ENCODE measurements around the gene SLC37A4.
"Not testable (repeated sequence)": the region's sequence is repeated elsewhere in the genome, so short reads cannot be mapped to it uniquely, and the experiment has no call there.

The SLC37A4 gene

DNA sequence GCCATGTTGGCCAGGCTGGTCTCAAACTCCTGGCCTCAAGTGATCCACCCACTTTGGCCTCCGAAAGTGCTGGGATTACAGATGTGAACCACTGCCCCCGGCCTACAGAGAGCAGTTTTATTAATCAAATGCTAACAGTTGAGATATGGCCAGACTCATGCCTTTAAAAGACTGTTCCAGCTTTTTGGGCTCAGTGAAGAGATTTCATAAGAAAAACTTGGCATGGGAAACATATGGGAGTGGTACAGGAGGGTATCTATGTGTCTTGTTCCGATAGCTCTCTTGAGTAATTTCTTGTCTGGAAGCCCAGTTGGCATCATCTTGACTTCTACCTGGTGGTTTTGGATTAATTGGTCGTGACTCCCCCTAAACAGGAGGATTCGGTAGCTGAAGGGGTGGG lies 8.2 kb upstream of the SLC37A4 start:
- Histone ChIP-seq H3K9me2 (replicated peaks; ENCODE audit: insufficient read depth, low read length) (no peaks in the 10 kb centered on the region), H3K9me3 (replicated peaks; ENCODE audit: insufficient read depth, low read length) (no peaks in the 10 kb centered on the region), H3K36me3 (replicated peaks; ENCODE audit: insufficient read depth, low read length) (no peaks in the 10 kb centered on the region), H3K9ac (ENCODE audit: low read length) (no peak overlapping the region), H2AFZ (ENCODE audit: low read length) (no peak overlapping the region), H3K79me2 (ENCODE audit: low read length) (no peaks in the 10 kb centered on the region), H3K4me2 (ENCODE audit: low read depth, low read length) (no peak overlapping the region), H3F3A (ENCODE audit: insufficient read depth, low read length) (peaks cover 16% of the 10 kb centered on the region), H3K4me3 (ENCODE audit: low read length) (no peak overlapping the region), H3K27me3 (replicated peaks; ENCODE audit: insufficient read depth, low read length) (no peaks in the 10 kb centered on the region), H3K27ac (ENCODE audit: low read length) (no peak overlapping the region), H4K20me1 (ENCODE audit: insufficient read depth, low read length) (no peaks in the 10 kb centered on the region), H3K4me1 (ENCODE audit: low read length) (peaks cover 15% of the 10 kb centered on the region)
- TF ChIP-seq EZH2 (optimal IDR thresholded peaks at IDR 0.05; ENCODE audit: low read depth, low read length) (no peak), EZH2phosphoT487 (IDR thresholded peaks at IDR 0.05; ENCODE audit: low read length) (no peak)
- TF ChIP-seq, protein P1, sequence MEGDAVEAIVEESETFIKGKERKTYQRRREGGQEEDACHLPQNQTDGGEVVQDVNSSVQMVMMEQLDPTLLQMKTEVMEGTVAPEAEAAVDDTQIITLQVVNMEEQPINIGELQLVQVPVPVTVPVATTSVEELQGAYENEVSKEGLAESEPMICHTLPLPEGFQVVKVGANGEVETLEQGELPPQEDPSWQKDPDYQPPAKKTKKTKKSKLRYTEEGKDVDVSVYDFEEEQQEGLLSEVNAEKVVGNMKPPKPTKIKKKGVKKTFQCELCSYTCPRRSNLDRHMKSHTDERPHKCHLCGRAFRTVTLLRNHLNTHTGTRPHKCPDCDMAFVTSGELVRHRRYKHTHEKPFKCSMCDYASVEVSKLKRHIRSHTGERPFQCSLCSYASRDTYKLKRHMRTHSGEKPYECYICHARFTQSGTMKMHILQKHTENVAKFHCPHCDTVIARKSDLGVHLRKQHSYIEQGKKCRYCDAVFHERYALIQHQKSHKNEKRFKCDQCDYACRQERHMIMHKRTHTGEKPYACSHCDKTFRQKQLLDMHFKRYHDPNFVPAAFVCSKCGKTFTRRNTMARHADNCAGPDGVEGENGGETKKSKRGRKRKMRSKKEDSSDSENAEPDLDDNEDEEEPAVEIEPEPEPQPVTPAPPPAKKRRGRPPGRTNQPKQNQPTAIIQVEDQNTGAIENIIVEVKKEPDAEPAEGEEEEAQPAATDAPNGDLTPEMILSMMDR (IDR thresholded peaks at IDR 0.05; ENCODE audit: low read length): no peak
- DNase-seq: no peak

DNA sequence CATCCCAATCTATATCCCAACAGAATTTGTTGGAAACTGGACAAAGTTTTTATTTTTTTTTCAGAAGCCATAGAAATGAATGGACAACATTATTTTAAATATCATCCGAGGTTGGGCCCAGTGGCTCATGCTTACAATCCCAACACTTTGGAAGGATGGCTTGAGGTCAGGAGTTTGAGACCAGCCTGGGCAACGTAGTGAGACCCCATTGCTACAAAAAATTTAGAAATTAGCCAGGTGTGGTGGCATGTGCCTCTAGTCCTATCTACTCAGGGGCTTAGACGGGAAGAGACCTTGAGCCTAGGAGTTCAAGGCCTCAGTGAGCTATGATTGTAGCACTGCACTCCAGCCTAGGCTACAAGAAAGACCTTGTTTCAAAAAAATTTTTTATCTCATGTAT lies 4.1 kb upstream of the SLC37A4 start:
- H3K36me3 ChIP-seq (replicated peaks; ENCODE audit: insufficient read depth, low read length): no peaks in the 10 kb centered on the region
- peaks cover 8% of the 10 kb centered on the region for H3K79me2 ChIP-seq (ENCODE audit: low read length)
- H3F3A ChIP-seq (ENCODE audit: insufficient read depth, low read length): peaks cover 3% of the 10 kb centered on the region
- no peaks in the 10 kb centered on the region for H3K9me3 ChIP-seq (replicated peaks; ENCODE audit: insufficient read depth, low read length)
- H3K27me3 ChIP-seq (replicated peaks; ENCODE audit: insufficient read depth, low read length): no peaks in the 10 kb centered on the region
- no peaks in the 10 kb centered on the region for H4K20me1 ChIP-seq (ENCODE audit: insufficient read depth, low read length)
- no peaks in the 10 kb centered on the region for H3K4me1 ChIP-seq (ENCODE audit: low read length)
- DNase-seq: no peak
- H3K9me2 ChIP-seq (replicated peaks; ENCODE audit: insufficient read depth, low read length): no peaks in the 10 kb centered on the region
- H3K4me3 ChIP-seq (ENCODE audit: low read length): no peak overlapping the region
- no peak overlapping the region for H2AFZ ChIP-seq (ENCODE audit: low read length)
- no peak overlapping the region for H3K9ac ChIP-seq (ENCODE audit: low read length)
- H3K27ac ChIP-seq (ENCODE audit: low read length): no peak overlapping the region
- no peak overlapping the region for H3K4me2 ChIP-seq (ENCODE audit: low read depth, low read length)
- TF ChIP-seq EZH2phosphoT487 (IDR thresholded peaks at IDR 0.05; ENCODE audit: low read length) (no peak), EZH2 (optimal IDR thresholded peaks at IDR 0.05; ENCODE audit: low read depth, low read length) (no peak)
- TF ChIP-seq, protein P1 (IDR thresholded peaks at IDR 0.05; ENCODE audit: low read length): no peak

DNA sequence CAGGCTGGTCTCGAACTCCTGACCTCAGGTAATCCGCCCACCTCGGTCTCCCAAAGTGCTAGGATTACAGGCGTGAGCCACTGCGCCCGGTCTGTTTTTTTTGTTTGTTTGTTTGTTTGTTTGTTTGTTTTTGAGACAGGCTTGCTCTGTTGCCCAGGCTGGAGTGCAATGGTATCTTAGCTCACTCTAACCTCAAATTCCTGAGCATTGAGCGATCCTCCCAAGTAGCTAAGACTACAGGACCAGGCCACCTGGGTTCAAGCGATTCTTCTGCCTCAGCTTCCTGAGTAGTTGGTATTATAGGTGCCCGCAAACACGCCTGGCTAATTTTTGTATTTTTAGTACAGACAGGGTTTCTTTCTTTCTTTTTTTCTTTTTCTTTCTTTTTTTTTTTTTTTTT lies 2.7 kb upstream of the SLC37A4 start:
- H3K4me3 ChIP-seq (ENCODE audit: low read length); H3K27me3 ChIP-seq (replicated peaks; ENCODE audit: insufficient read depth, low read length); H4K20me1 ChIP-seq (ENCODE audit: insufficient read depth, low read length); H3K9ac ChIP-seq (ENCODE audit: low read length); H3K27ac ChIP-seq (ENCODE audit: low read length); H3K4me2 ChIP-seq (ENCODE audit: low read depth, low read length); DNase-seq; H3K9me3 ChIP-seq (replicated peaks; ENCODE audit: insufficient read depth, low read length); H3K36me3 ChIP-seq (replicated peaks; ENCODE audit: insufficient read depth, low read length); H2AFZ ChIP-seq (ENCODE audit: low read length); H3K9me2 ChIP-seq (replicated peaks; ENCODE audit: insufficient read depth, low read length): not testable (repeated sequence)
- peaks cover 15% of the 10 kb centered on the region for H3F3A ChIP-seq (ENCODE audit: insufficient read depth, low read length)
- H3K4me1 ChIP-seq (ENCODE audit: low read length): peaks cover 12% of the 10 kb centered on the region
- peaks cover 22% of the 10 kb centered on the region for H3K79me2 ChIP-seq (ENCODE audit: low read length)

DNA sequence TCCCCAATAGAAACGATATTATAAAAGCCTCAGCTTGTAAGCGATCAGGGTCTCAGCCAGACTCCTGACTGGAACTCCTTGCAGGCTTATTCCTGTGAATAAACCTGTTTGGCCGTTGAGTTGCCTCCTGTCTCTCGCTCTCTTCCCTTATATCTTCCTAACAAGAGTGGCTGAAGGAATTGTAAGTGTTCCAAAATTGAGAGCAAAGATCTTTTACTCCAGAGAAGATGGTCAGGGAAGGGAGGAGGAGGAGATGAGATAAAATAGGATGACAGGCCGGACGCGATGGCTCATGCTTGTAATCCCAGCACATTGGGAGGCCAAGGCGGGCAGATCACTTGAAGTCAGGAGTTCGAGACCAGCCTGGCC lies 1.2 kb upstream of the SLC37A4 start:
- H3K4me2 ChIP-seq (ENCODE audit: low read depth, low read length): no peak overlapping the region
- H2AFZ ChIP-seq (ENCODE audit: low read length): peak overlapping the region; percentile 27; the same call in 1 of the 2 replicates
- no peaks in the 10 kb centered on the region for H3K9me2 ChIP-seq (replicated peaks; ENCODE audit: insufficient read depth, low read length)
- peaks cover 15% of the 10 kb centered on the region for H3F3A ChIP-seq (ENCODE audit: insufficient read depth, low read length)
- H3K9ac ChIP-seq (ENCODE audit: low read length): no peak overlapping the region
- no peaks in the 10 kb centered on the region for H3K27me3 ChIP-seq (replicated peaks; ENCODE audit: insufficient read depth, low read length)
- peaks cover 38% of the 10 kb centered on the region for H3K79me2 ChIP-seq (ENCODE audit: low read length)
- no peaks in the 10 kb centered on the region for H4K20me1 ChIP-seq (ENCODE audit: insufficient read depth, low read length)
- no peak for DNase-seq
- H3K4me3 ChIP-seq (ENCODE audit: low read length): no peak overlapping the region
- TF ChIP-seq EZH2phosphoT487 (IDR thresholded peaks at IDR 0.05; ENCODE audit: low read length) (no peak), EZH2 (optimal IDR thresholded peaks at IDR 0.05; ENCODE audit: low read depth, low read length) (no peak)
- TF ChIP-seq, protein P1 (IDR thresholded peaks at IDR 0.05; ENCODE audit: low read length): no peak
- no peak overlapping the region for H3K27ac ChIP-seq (ENCODE audit: low read length)
- peaks cover 20% of the 10 kb centered on the region for H3K4me1 ChIP-seq (ENCODE audit: low read length)
- no peaks in the 10 kb centered on the region for H3K9me3 ChIP-seq (replicated peaks; ENCODE audit: insufficient read depth, low read length)
- no peaks in the 10 kb centered on the region for H3K36me3 ChIP-seq (replicated peaks; ENCODE audit: insufficient read depth, low read length)

Data from MM.1S (cell line).